ENCODE data around the gene SCN5A.

SCN5A gene

GRCh38 chr3:38632989-38633388 lies 16.5 kb downstream of the SCN5A start:
- intact Hi-C loops (cut with DNase I), result no loop called here
- DNase-seq, result no peak

- no peak for DNase-seq
- intact Hi-C loops (cut with DNase I), result no loop called here
Observed at GRCh38 chr3:38630606-38631005, 18.9 kb downstream of the SCN5A start.

- DNase-seq, result no peak
- intact Hi-C loops (cut with DNase I), result no loop called here
Observed at GRCh38 chr3:38630070-38630469, 19.4 kb downstream of the SCN5A start.

- no peak for DNase-seq
- intact Hi-C loops (cut with DNase I), result no loop called here
Observed at GRCh38 chr3:38628835-38629234, 20.7 kb downstream of the SCN5A start.

GRCh38 chr3:38627956-38628355 lies 21.5 kb downstream of the SCN5A start:
- intact Hi-C loops (cut with DNase I), result no loop called here
- DNase-seq, result no peak

- intact Hi-C loops (cut with DNase I), result no loop called here
- DNase-seq, result no peak
Observed at GRCh38 chr3:38626171-38626570, 23.3 kb downstream of the SCN5A start.

GRCh38 chr3:38623539-38623938 lies 25.9 kb downstream of the SCN5A start:
- intact Hi-C loops (cut with DNase I), result no loop called here
- no peak for DNase-seq

GRCh38 chr3:38622336-38622735 lies 27.2 kb downstream of the SCN5A start:
- no peak for DNase-seq
- intact Hi-C loops (cut with DNase I), result no loop called here

- DNase-seq, result no peak
- intact Hi-C loops (cut with DNase I), result no loop called here
Observed at GRCh38 chr3:38620236-38620635, 29.3 kb downstream of the SCN5A start.

- no peak for DNase-seq
- intact Hi-C loops (cut with DNase I), result no loop called here
Observed at GRCh38 chr3:38618343-38618742, 31.1 kb downstream of the SCN5A start.

GRCh38 chr3:38617586-38617985 lies 31.9 kb downstream of the SCN5A start:
- intact Hi-C loops (cut with DNase I), result no loop called here
- DNase-seq, result peak in 1 of 42 donors; percentile 27

- intact Hi-C loops (cut with DNase I), result no loop called here
- DNase-seq, result no peak
Observed at GRCh38 chr3:38617137-38617536, 32.4 kb downstream of the SCN5A start.

GRCh38 chr3:38616658-38617057 lies 32.8 kb downstream of the SCN5A start:
- intact Hi-C loops (cut with DNase I), result no loop called here
- peak in 29 of 42 donors; percentile 12 to 85 (median 56) for DNase-seq

GRCh38 chr3:38616111-38616510 lies 33.4 kb downstream of the SCN5A start:
- intact Hi-C loops (cut with DNase I), result no loop called here
- no peak for DNase-seq

GRCh38 chr3:38614651-38615352 lies 34.7 kb downstream of the SCN5A start:
- peak in 1 of 42 donors; percentile 14 for DNase-seq

GRCh38 chr3:38614091-38614490 lies 35.4 kb downstream of the SCN5A start:
- intact Hi-C loops (cut with DNase I), result no loop called here
- no peak for DNase-seq

More at GRCh38 chr3:38614651-38615352, 34.7 kb downstream of the SCN5A start:
- intact Hi-C loops (cut with DNase I), result no loop called here

GRCh38 chr3:38613426-38613825 lies 36.1 kb downstream of the SCN5A start:
- DNase-seq, result peak in 1 of 42 donors; percentile 12

GRCh38 chr3:38611866-38612265 lies 37.6 kb downstream of the SCN5A start:
- no peak for DNase-seq

More at GRCh38 chr3:38613426-38613825, 36.1 kb downstream of the SCN5A start:
- intact Hi-C loops (cut with DNase I), result no loop called here

GRCh38 chr3:38610934-38611333 lies 38.6 kb downstream of the SCN5A start:
- intact Hi-C loops (cut with DNase I), result no loop called here
- peak in 1 of 42 donors; percentile 12 for DNase-seq

More at GRCh38 chr3:38611866-38612265, 37.6 kb downstream of the SCN5A start:
- intact Hi-C loops (cut with DNase I), result no loop called here

GRCh38 chr3:38610436-38610835 lies 39.1 kb downstream of the SCN5A start:
- DNase-seq, result peak in 1 of 42 donors; percentile 5
- intact Hi-C loops (cut with DNase I), result no loop called here

- intact Hi-C loops (cut with DNase I), result no loop called here
- no peak for DNase-seq
Observed at GRCh38 chr3:38609386-38610111, 39.9 kb downstream of the SCN5A start.

All from head of caudate nucleus (tissue), 42 donors.